Activated CD4-positive, alpha-beta memory T cell treated with anti-CD3 and anti-CD28 coated beads for 36 hours (primary cell): ENCODE data around the gene EPHB1. TPM values are rescaled to one million over a fixed set of nuclear protein-coding genes. Genes with fewer than 3 reads are reported as not detected.
"Not testable (repeated sequence)": the region's sequence is repeated elsewhere in the genome, so short reads cannot be mapped to it uniquely, and the experiment has no call there.

ENCODE experiments used
- CTCF ChIA-PET: fragments of 350-600 bp; sonication (Branson Sonifier 250); formaldehyde crosslinking; loops from one replicate; lab custom pipeline; 2021; ENCODE audit warnings: antibody characterized with exemption, inconsistent platforms; lab: Charles Lee
- POLR2A ChIA-PET: fragments of 350-600 bp; sonication (Branson Sonifier 250); formaldehyde crosslinking; loops from one replicate; lab custom pipeline; 2021; ENCODE audit warnings: antibody characterized with exemption; lab: Charles Lee
- DNase-seq: peaks from one replicate; pipeline ENCODE4 v3.0.0-alpha.2; 2020
- H3K27ac Mint-ChIP-seq: one replicate; pipeline ENCODE4 v1.8.0; 2021; ENCODE audit warnings: mixed read lengths
- H3K27me3 Mint-ChIP-seq: one replicate; pipeline ENCODE4 v1.8.0; 2021; ENCODE audit warnings: mixed read lengths
- H3K36me3 Mint-ChIP-seq: one replicate; pipeline ENCODE4 v1.8.0; 2021; ENCODE audit warnings: mixed read lengths
- H3K4me1 Mint-ChIP-seq: one replicate; pipeline ENCODE4 v1.8.0; 2021; ENCODE audit warnings: low read depth, mixed read lengths
- H3K4me3 Mint-ChIP-seq: one replicate; pipeline ENCODE4 v1.8.0; 2021; ENCODE audit warnings: mild to moderate bottlenecking, mixed read lengths
- H3K9me3 Mint-ChIP-seq: one replicate; pipeline ENCODE4 v1.8.0; 2021; ENCODE audit warnings: mixed read lengths
- intact Hi-C: fragments of 100-400 bp; cut with micrococcal nuclease; formaldehyde crosslinking; loops from one replicate; pipeline ENCODE4 v1.15.1; 2023
- total RNA-seq, 2 experiments: library from RNA; stranded (reverse); gene quantifications; one replicate each; pipeline ENCODE4 v1.2.3, GENCODE V29; 2021

The EPHB1 gene
- total RNA-seq, 2 experiments from 2014 or later, result 1.3 TPM

GRCh38 chr3:134761213-134761612 is 33.8 kb upstream of the EPHB1 start:
- intact Hi-C loops, result no loop called here
- CTCF ChIA-PET, result no interaction called here
- POLR2A ChIA-PET, result no interaction called here
- no peaks in the 10 kb centered on the region for H3K27me3 Mint-ChIP-seq
- H3K9me3 Mint-ChIP-seq, result no peaks in the 10 kb centered on the region
- no peak overlapping the region for H3K27ac Mint-ChIP-seq
- no peaks in the 10 kb centered on the region for H3K4me1 Mint-ChIP-seq
- no peak for DNase-seq
- no peaks in the 10 kb centered on the region for H3K36me3 Mint-ChIP-seq
- no peak overlapping the region for H3K4me3 Mint-ChIP-seq

- no peaks in the 10 kb centered on the region for H3K27me3 Mint-ChIP-seq
- DNase-seq, result no peak
- intact Hi-C loops, result no loop called here
- ChIA-PET POLR2A (no interaction called here), CTCF (no interaction called here)
- no peak overlapping the region for H3K4me3 Mint-ChIP-seq
- no peaks in the 10 kb centered on the region for H3K36me3 Mint-ChIP-seq
- H3K4me1 Mint-ChIP-seq, result no peaks in the 10 kb centered on the region
- H3K27ac Mint-ChIP-seq, result no peak overlapping the region
- H3K9me3 Mint-ChIP-seq, result no peaks in the 10 kb centered on the region
These were observed 33.0 kb upstream of the EPHB1 start for GRCh38 chr3:134762016-134762415.

- H3K9me3 Mint-ChIP-seq, result no peaks in the 10 kb centered on the region
- POLR2A ChIA-PET, result interaction anchor here (0.5 to 0.7 kb wide), 2 partner anchors 50 to 288 kb away, joined by 3 read pairs; no protein-coding TSS in a partner anchor
- no peak overlapping the region for H3K27ac Mint-ChIP-seq
- H3K4me3 Mint-ChIP-seq, result no peak overlapping the region
- CTCF ChIA-PET, result no interaction called here
- no peaks in the 10 kb centered on the region for H3K4me1 Mint-ChIP-seq
- no peaks in the 10 kb centered on the region for H3K36me3 Mint-ChIP-seq
- DNase-seq, result no peak
- intact Hi-C loops, result no loop called here
- H3K27me3 Mint-ChIP-seq, result no peaks in the 10 kb centered on the region
These were observed 29.6 kb upstream of the EPHB1 start for GRCh38 chr3:134765468-134765867.

- Mint-ChIP-seq H3K36me3 (no peaks in the 10 kb centered on the region), H3K9me3 (no peaks in the 10 kb centered on the region), H3K27ac (no peak overlapping the region), H3K4me1 (no peaks in the 10 kb centered on the region), H3K27me3 (no peaks in the 10 kb centered on the region), H3K4me3 (no peak overlapping the region)
- ChIA-PET CTCF (no interaction called here), POLR2A (no interaction called here)
- intact Hi-C loops, result no loop called here
- DNase-seq, result no peak
These were observed 28.8 kb upstream of the EPHB1 start for GRCh38 chr3:134766290-134766689.

- no peaks in the 10 kb centered on the region for H3K27me3 Mint-ChIP-seq
- no peak for DNase-seq
- POLR2A ChIA-PET, result no interaction called here
- no peaks in the 10 kb centered on the region for H3K4me1 Mint-ChIP-seq
- CTCF ChIA-PET, result no interaction called here
- H3K9me3 Mint-ChIP-seq, result no peaks in the 10 kb centered on the region
- no peaks in the 10 kb centered on the region for H3K36me3 Mint-ChIP-seq
- no peak overlapping the region for H3K27ac Mint-ChIP-seq
- H3K4me3 Mint-ChIP-seq, result no peak overlapping the region
- intact Hi-C loops, result no loop called here
These were observed 26.9 kb upstream of the EPHB1 start for GRCh38 chr3:134768116-134768515.

GRCh38 chr3:134768837-134769236 is 26.2 kb upstream of the EPHB1 start:
- ChIA-PET CTCF (no interaction called here), POLR2A (no interaction called here)

GRCh38 chr3:134769287-134769868 is 25.7 kb upstream of the EPHB1 start:
- no peaks in the 10 kb centered on the region for H3K27me3 Mint-ChIP-seq
- no peaks in the 10 kb centered on the region for H3K36me3 Mint-ChIP-seq
- DNase-seq, result no peak
- H3K4me1 Mint-ChIP-seq, result no peaks in the 10 kb centered on the region
- ChIA-PET CTCF (no interaction called here), POLR2A (no interaction called here)
- H3K27ac Mint-ChIP-seq, result no peak overlapping the region
- H3K9me3 Mint-ChIP-seq, result no peaks in the 10 kb centered on the region
- intact Hi-C loops, result no loop called here
- H3K4me3 Mint-ChIP-seq, result no peak overlapping the region

More at GRCh38 chr3:134768837-134769236, 26.2 kb upstream of the EPHB1 start:
- Mint-ChIP-seq H3K27ac (no peak overlapping the region), H3K36me3 (no peaks in the 10 kb centered on the region), H3K9me3 (no peaks in the 10 kb centered on the region), H3K4me1 (no peaks in the 10 kb centered on the region), H3K27me3 (no peaks in the 10 kb centered on the region), H3K4me3 (no peak overlapping the region)
- DNase-seq, result no peak
- intact Hi-C loops, result no loop called here

- POLR2A ChIA-PET, result no interaction called here
- H3K4me1 Mint-ChIP-seq, result no peaks in the 10 kb centered on the region
- DNase-seq, result no peak
- H3K9me3 Mint-ChIP-seq, result no peaks in the 10 kb centered on the region
- peaks cover 3% of the 10 kb centered on the region for H3K27me3 Mint-ChIP-seq
- no peak overlapping the region for H3K4me3 Mint-ChIP-seq
- intact Hi-C loops, result no loop called here
- CTCF ChIA-PET, result no interaction called here
- H3K27ac Mint-ChIP-seq, result no peak overlapping the region
- no peaks in the 10 kb centered on the region for H3K36me3 Mint-ChIP-seq
These were observed 23.0 kb upstream of the EPHB1 start for GRCh38 chr3:134772011-134772410.

- DNase-seq, result no peak
- POLR2A ChIA-PET, result no interaction called here
- no peaks in the 10 kb centered on the region for H3K9me3 Mint-ChIP-seq
- no peaks in the 10 kb centered on the region for H3K36me3 Mint-ChIP-seq
- H3K27me3 Mint-ChIP-seq, result peaks cover 3% of the 10 kb centered on the region
- H3K4me3 Mint-ChIP-seq, result no peak overlapping the region
- intact Hi-C loops, result no loop called here
- CTCF ChIA-PET, result no interaction called here
- peaks cover 2% of the 10 kb centered on the region for H3K4me1 Mint-ChIP-seq
- no peak overlapping the region for H3K27ac Mint-ChIP-seq
These were observed 22.5 kb upstream of the EPHB1 start for GRCh38 chr3:134772591-134772990.

GRCh38 chr3:134775831-134776230 is 19.2 kb upstream of the EPHB1 start:
- ChIA-PET POLR2A (no interaction called here), CTCF (no interaction called here)
- H3K27ac Mint-ChIP-seq, result no peak overlapping the region
- DNase-seq, result no peak
- H3K27me3 Mint-ChIP-seq, result peaks cover 3% of the 10 kb centered on the region
- no peaks in the 10 kb centered on the region for H3K9me3 Mint-ChIP-seq
- H3K4me1 Mint-ChIP-seq, result peaks cover 6% of the 10 kb centered on the region
- no peaks in the 10 kb centered on the region for H3K36me3 Mint-ChIP-seq
- intact Hi-C loops, result no loop called here
- H3K4me3 Mint-ChIP-seq, result no peak overlapping the region

- H3K4me1 Mint-ChIP-seq, result peaks cover 6% of the 10 kb centered on the region
- POLR2A ChIA-PET, result no interaction called here
- DNase-seq, result no peak
These were observed 18.5 kb upstream of the EPHB1 start for GRCh38 chr3:134776518-134776917.

GRCh38 chr3:134777341-134777740 is 17.7 kb upstream of the EPHB1 start:
- Mint-ChIP-seq H3K4me3 (no peak overlapping the region), H3K27ac (no peak overlapping the region), H3K9me3 (no peaks in the 10 kb centered on the region), H3K4me1 (peaks cover 6% of the 10 kb centered on the region), H3K36me3 (no peaks in the 10 kb centered on the region), H3K27me3 (peaks cover 3% of the 10 kb centered on the region)
- CTCF ChIA-PET, result no interaction called here
- POLR2A ChIA-PET, result no interaction called here
- intact Hi-C loops, result no loop called here
- no peak for DNase-seq

More at GRCh38 chr3:134776518-134776917, 18.5 kb upstream of the EPHB1 start:
- H3K9me3 Mint-ChIP-seq, result no peaks in the 10 kb centered on the region
- intact Hi-C loops, result no loop called here
- CTCF ChIA-PET, result no interaction called here
- no peak overlapping the region for H3K4me3 Mint-ChIP-seq
- no peak overlapping the region for H3K27ac Mint-ChIP-seq
- peaks cover 3% of the 10 kb centered on the region for H3K27me3 Mint-ChIP-seq
- no peaks in the 10 kb centered on the region for H3K36me3 Mint-ChIP-seq

GRCh38 chr3:134788283-134788682 is 6.8 kb upstream of the EPHB1 start:
- intact Hi-C loops, H3K27ac Mint-ChIP-seq, CTCF ChIA-PET, H3K4me3 Mint-ChIP-seq, POLR2A ChIA-PET, H3K27me3 Mint-ChIP-seq, H3K9me3 Mint-ChIP-seq, DNase-seq, H3K36me3 Mint-ChIP-seq, H3K4me1 Mint-ChIP-seq: not testable (repeated sequence)
